OCI-LY1 (cell line): ENCODE results near the gene DENND5A.

Experiments
- H2AFZ ChIP-seq: fragments of 200-600 bp; sonication (generic), shearing (Covaris generic); 2 replicates; pipeline ENCODE4 v1.6.0; 2014; ENCODE audit warnings: antibody characterized with exemption, mild to moderate bottlenecking, low read length
- H3F3A ChIP-seq: fragments of 200-600 bp; sonication (generic), shearing (Covaris generic); 2 replicates; pipeline ENCODE4 v1.6.0; 2014; ENCODE audit warnings: mild to moderate bottlenecking, antibody characterized with exemption, low read length, moderate library complexity; ENCODE audit not compliant: insufficient read depth
- H3K27ac ChIP-seq: fragments of 200-600 bp; sonication (generic); 2 replicates; pipeline ENCODE4 v1.5.1; 2014; ENCODE audit warnings: low read length, mixed run types, mild to moderate bottlenecking, low read depth; ENCODE audit not compliant: poor library complexity, severe bottlenecking
- H3K27me3 ChIP-seq: fragments of 200-600 bp; sonication (generic); 2 replicates; pipeline ENCODE4 v1.6.0; 2014; ENCODE audit warnings: antibody characterized with exemption, mild to moderate bottlenecking, low read length, moderate library complexity; ENCODE audit not compliant: insufficient read depth
- H3K36me3 ChIP-seq: fragments of 200-600 bp; sonication (generic); 2 replicates; pipeline ENCODE4 v1.6.1; 2014; ENCODE audit warnings: mild to moderate bottlenecking, antibody characterized with exemption, low read length, moderate library complexity, mixed read lengths; ENCODE audit not compliant: insufficient read depth
- H3K4me1 ChIP-seq: fragments of 200-600 bp; sonication (generic); 2 replicates; pipeline ENCODE4 v1.5.1; 2014; ENCODE audit warnings: mild to moderate bottlenecking, low read length, moderate library complexity; ENCODE audit not compliant: insufficient read depth, severe bottlenecking
- H3K4me2 ChIP-seq: fragments of 200-600 bp; sonication (generic), shearing (Covaris generic); 2 replicates; pipeline ENCODE4 v1.6.1; 2014; ENCODE audit warnings: low read length
- H3K4me3 ChIP-seq: fragments of 200-600 bp; sonication (generic); 2 replicates; pipeline ENCODE4 v1.5.1; 2014; ENCODE audit warnings: low read length, low read depth, mild to moderate bottlenecking, mixed read lengths; ENCODE audit not compliant: poor library complexity, severe bottlenecking
- H3K79me2 ChIP-seq: fragments of 200-600 bp; shearing (Covaris generic); 2 replicates; pipeline ENCODE4 v1.6.1; 2016; ENCODE audit warnings: mixed run types, low read length, mixed read lengths; ENCODE audit not compliant: insufficient read depth
- H3K9ac ChIP-seq: fragments of 200-600 bp; sonication (generic), shearing (Covaris generic); 2 replicates; pipeline ENCODE4 v1.6.1; 2014; ENCODE audit warnings: mild to moderate bottlenecking, low read length, mixed read lengths
- H3K9me2 ChIP-seq: fragments of 200-600 bp; sonication (generic), shearing (Covaris generic); 2 replicates; pipeline ENCODE4 v1.6.1; 2014; ENCODE audit warnings: low read depth, mild to moderate bottlenecking, low read length, mixed read lengths
- H3K9me3 ChIP-seq: fragments of 200-600 bp; shearing (Covaris generic); 2 replicates; pipeline ENCODE4 v1.6.1; 2014; ENCODE audit warnings: low read length, mixed read lengths
- H4K20me1 ChIP-seq: fragments of 200-600 bp; sonication (generic), shearing (Covaris generic); 2 replicates; pipeline ENCODE4 v1.6.0; 2016; ENCODE audit warnings: mild to moderate bottlenecking, low read length; ENCODE audit not compliant: insufficient read depth
- CTCF ChIP-seq: fragments of 200-600 bp; sonication (generic), shearing (Covaris generic); IDR thresholded peaks from 2 replicates; pipeline ENCODE4 v1.5.1; 2017; ENCODE audit warnings: mild to moderate bottlenecking, antibody characterized with exemption, low read length, moderate library complexity, mixed read lengths
- EZH2 ChIP-seq: fragments of 200-600 bp; sonication (generic), shearing (Covaris generic); IDR thresholded peaks from 2 replicates; pipeline ENCODE4 v1.8.0; 2017; ENCODE audit warnings: borderline replicate concordance, mixed run types, mild to moderate bottlenecking, antibody characterized with exemption, low read length, moderate library complexity, mixed read lengths

DENND5A gene

GRCh38 chr11:9109858-9110731 lies 155.1 kb downstream of the DENND5A start:
- Histone ChIP-seq H3K36me3 (no peaks in the 10 kb centered on the region), H3K9ac (no peak overlapping the region), H3K79me2 (no peaks in the 10 kb centered on the region), H4K20me1 (no peaks in the 10 kb centered on the region), H3K4me2 (no peak overlapping the region), H3F3A (no peaks in the 10 kb centered on the region), H3K9me2 (no peaks in the 10 kb centered on the region), H2AFZ (no peak overlapping the region), H3K27ac (no peak overlapping the region), H3K4me1 (no peaks in the 10 kb centered on the region), H3K27me3 (no peaks in the 10 kb centered on the region; the same call in 1 of the 2 replicates), H3K9me3 (no peaks in the 10 kb centered on the region; the same call in 1 of the 2 replicates), H3K4me3 (no peak overlapping the region)
- TF ChIP-seq CTCF, result no peak
- no peak for TF ChIP-seq EZH2

- Histone ChIP-seq H3K9me3 (no peaks in the 10 kb centered on the region), H3K9me2 (no peaks in the 10 kb centered on the region), H3K4me3 (no peak overlapping the region), H3K4me1 (no peaks in the 10 kb centered on the region), H3F3A (no peaks in the 10 kb centered on the region), H3K36me3 (no peaks in the 10 kb centered on the region), H3K27me3 (no peaks in the 10 kb centered on the region), H3K27ac (no peak overlapping the region), H3K9ac (no peak overlapping the region), H2AFZ (no peak overlapping the region), H3K4me2 (no peak overlapping the region), H4K20me1 (no peaks in the 10 kb centered on the region), H3K79me2 (no peaks in the 10 kb centered on the region)
- TF ChIP-seq EZH2 (no peak), CTCF (no peak)
Observed at GRCh38 chr11:9104580-9104979, 160.6 kb downstream of the DENND5A start.

DNA sequence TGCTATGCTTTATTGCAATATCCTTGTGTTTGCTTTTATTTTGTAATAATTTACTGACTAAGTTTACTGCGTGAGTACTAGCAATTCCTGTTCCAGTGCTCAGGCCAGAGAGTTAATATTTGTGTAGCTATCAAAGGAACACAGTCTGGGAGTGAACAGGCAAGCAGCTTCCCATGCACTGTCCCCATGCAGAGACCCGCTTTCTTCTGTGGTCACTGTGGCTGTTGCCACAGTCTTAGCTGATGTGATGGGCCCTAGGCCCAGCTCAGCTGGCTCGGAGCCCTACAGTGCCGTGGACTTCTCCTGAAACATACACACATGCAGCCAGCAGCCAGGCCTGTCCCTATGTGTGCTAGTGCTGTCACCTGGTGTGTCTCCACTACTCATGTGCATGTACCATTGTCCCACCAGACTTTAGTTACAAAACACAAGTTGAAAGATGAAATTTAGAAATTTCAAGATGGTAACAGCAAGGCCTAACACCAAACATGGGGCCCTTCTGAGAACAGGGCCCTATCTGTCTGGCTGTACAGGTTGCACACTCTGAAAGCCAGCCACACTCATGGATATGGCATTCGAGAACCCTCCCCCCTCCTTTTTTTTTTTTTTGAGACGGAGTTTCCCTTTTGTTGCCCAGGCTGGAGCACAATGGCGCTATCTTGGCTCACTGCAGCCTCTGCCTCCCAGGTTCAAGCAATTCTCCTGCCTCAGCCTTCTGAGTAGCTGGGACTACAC lies 161.4 kb downstream of the DENND5A start:
- H3K9ac ChIP-seq, result no peak overlapping the region
- H3K36me3 ChIP-seq, result no peaks in the 10 kb centered on the region
- no peaks in the 10 kb centered on the region for H4K20me1 ChIP-seq
- no peak overlapping the region for H3K4me2 ChIP-seq
- no peaks in the 10 kb centered on the region for H3K9me3 ChIP-seq
- H3K27ac ChIP-seq, result no peak overlapping the region
- H3K4me3 ChIP-seq, result no peak overlapping the region
- no peak for TF ChIP-seq CTCF
- TF ChIP-seq EZH2, result no peak
- no peaks in the 10 kb centered on the region for H3K4me1 ChIP-seq
- no peak overlapping the region for H2AFZ ChIP-seq
- H3F3A ChIP-seq, result no peaks in the 10 kb centered on the region
- no peaks in the 10 kb centered on the region for H3K9me2 ChIP-seq
- H3K27me3 ChIP-seq, result no peaks in the 10 kb centered on the region
- no peaks in the 10 kb centered on the region for H3K79me2 ChIP-seq
